ENCODE measurements around the gene FBXO8. TPM values are rescaled to one million over a fixed set of nuclear protein-coding genes. Genes with fewer than 3 reads are reported as not detected.

The FBXO8 gene
- total and polyA plus RNA-seq, 2 of the 4 experiments (the other 2 are of a cell fraction) = 11.3 to 25.6 TPM

DNA sequence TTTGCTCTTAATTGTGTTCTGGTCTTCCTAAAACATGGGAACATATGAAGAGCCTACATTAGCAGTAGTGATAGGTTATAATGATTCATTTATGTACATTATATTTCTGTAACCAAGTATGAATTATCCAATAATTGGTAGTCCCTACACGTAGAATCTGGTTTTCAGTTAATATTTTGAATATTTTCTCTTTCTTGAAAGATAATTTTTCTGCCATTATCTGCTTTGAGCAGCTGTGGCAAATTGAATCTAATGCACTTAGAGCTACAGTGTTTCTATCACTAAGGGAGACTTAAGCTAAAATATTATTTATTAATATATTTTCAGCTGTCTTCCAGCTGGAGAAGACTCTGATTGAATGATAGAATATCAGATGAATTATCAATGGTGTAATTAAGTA is 21.2 kb upstream of the FBXO8 start:
- ChIA-PET POLR2A (ENCODE audit: unreplicated experiment) (no interaction called here), CTCF (no interaction called here)
- intact Hi-C loops (cut with micrococcal nuclease) (no loop called here), dilution Hi-C loops (cut with HindIII; ENCODE audit: low sequenced_read_pairs, unreplicated experiment) (no loop called here), in situ Hi-C loops (cut with MboI; ENCODE audit: low sequenced_read_pairs) (loop anchor here (25.0 kb wide), 1 partner anchor 792 kb away; no protein-coding TSS in a partner anchor)
- Histone ChIP-seq H3K4me2 (ENCODE audit: low read depth, low read length) (no peak overlapping the region), H4K5ac (ENCODE audit: low read depth, low read length) (no peak overlapping the region), H3K27me3 (ENCODE audit: control insufficient read depth, insufficient read depth, low read length) (no peaks in the 10 kb centered on the region), H2AFZ (replicated peaks; ENCODE audit: low read length, poor library complexity) (no peak overlapping the region), H2BK15ac (ENCODE audit: low read depth, low read length) (no peak overlapping the region), H2BK20ac (ENCODE audit: low read depth, low read length) (no peak overlapping the region), H3K18ac (ENCODE audit: low read depth, low read length) (no peak overlapping the region), H3K4ac (ENCODE audit: low read depth, low read length) (no peak overlapping the region), H3K79me1 (ENCODE audit: low read depth in 1 of 2, low read length in 2 of 2) (no peaks in the 10 kb centered on the region), H3K9ac (ENCODE audit: low read depth, low read length) (no peak overlapping the region), H4K91ac (ENCODE audit: insufficient read depth, low read depth, low read length) (no peak overlapping the region), H3K14ac (replicated peaks; ENCODE audit: low read depth, low read length) (no peak overlapping the region), H3K4me1 (ENCODE audit: control insufficient read depth, insufficient read depth, low read length) (no peaks in the 10 kb centered on the region), H2AK5ac (ENCODE audit: low read depth, low read length) (no peak overlapping the region), H3K9me3 (ENCODE audit: control insufficient read depth, insufficient read depth, low read length) (no peaks in the 10 kb centered on the region), H4K20me1 (ENCODE audit: insufficient read depth, low read length) (no peaks in the 10 kb centered on the region), H2BK5ac (ENCODE audit: low read depth, low read length, poor library complexity, severe bottlenecking) (no peak overlapping the region), H3K56ac (ENCODE audit: extremely low read depth, insufficient read depth, low read length) (no peak overlapping the region), H2BK120ac (ENCODE audit: low read depth, low read length) (no peak overlapping the region), H4K8ac (ENCODE audit: low read depth in 2 of 2, low read length in 2 of 2) (no peak overlapping the region), H3K36me3 (ENCODE audit: control insufficient read depth, insufficient read depth, low read length) (no peaks in the 10 kb centered on the region), H3K4me3 (ENCODE audit: insufficient read depth, low read depth, low read length) (no peak overlapping the region), H3K9me1 (ENCODE audit: insufficient read depth, low read length) (no peaks in the 10 kb centered on the region), H2AK9ac (replicated peaks; ENCODE audit: low read depth, low read length, poor library complexity) (no peak overlapping the region), H3K27ac (ENCODE audit: insufficient read depth, low read length) (no peak overlapping the region), H3K23ac (ENCODE audit: low read depth, low read length) (no peak overlapping the region)
- ATAC-seq (ENCODE audit: low read depth) = no peak
- WGBS, 2 experiments (ENCODE audit: extremely low coverage in 2 of 2, insufficient read length in 1 of 2) = no CpG with 5 or more reads among the region's 1 CpG
- TF ChIP-seq, protein P1, sequence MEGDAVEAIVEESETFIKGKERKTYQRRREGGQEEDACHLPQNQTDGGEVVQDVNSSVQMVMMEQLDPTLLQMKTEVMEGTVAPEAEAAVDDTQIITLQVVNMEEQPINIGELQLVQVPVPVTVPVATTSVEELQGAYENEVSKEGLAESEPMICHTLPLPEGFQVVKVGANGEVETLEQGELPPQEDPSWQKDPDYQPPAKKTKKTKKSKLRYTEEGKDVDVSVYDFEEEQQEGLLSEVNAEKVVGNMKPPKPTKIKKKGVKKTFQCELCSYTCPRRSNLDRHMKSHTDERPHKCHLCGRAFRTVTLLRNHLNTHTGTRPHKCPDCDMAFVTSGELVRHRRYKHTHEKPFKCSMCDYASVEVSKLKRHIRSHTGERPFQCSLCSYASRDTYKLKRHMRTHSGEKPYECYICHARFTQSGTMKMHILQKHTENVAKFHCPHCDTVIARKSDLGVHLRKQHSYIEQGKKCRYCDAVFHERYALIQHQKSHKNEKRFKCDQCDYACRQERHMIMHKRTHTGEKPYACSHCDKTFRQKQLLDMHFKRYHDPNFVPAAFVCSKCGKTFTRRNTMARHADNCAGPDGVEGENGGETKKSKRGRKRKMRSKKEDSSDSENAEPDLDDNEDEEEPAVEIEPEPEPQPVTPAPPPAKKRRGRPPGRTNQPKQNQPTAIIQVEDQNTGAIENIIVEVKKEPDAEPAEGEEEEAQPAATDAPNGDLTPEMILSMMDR (conservative IDR thresholded peaks at IDR 0.05; ENCODE audit: low read depth, low read length) = no peak
- TF ChIP-seq BHLHE40 (IDR thresholded peaks at IDR 0.05; ENCODE audit: low read depth, low read length) = no peak
- TF ChIP-seq POLR2A (IDR thresholded peaks at IDR 0.05; ENCODE audit: low read depth, low read length) = no peak
- TF ChIP-seq RFX5 (IDR thresholded peaks at IDR 0.05; ENCODE audit: low read depth, low read length) = no peak
- no peak for TF ChIP-seq MXI1 (IDR thresholded peaks at IDR 0.05; ENCODE audit: borderline replicate concordance, low read depth, low read length)
- TF ChIP-seq RAD21 (IDR thresholded peaks at IDR 0.05; ENCODE audit: low read length) = no peak
- TF ChIP-seq, protein P2, sequence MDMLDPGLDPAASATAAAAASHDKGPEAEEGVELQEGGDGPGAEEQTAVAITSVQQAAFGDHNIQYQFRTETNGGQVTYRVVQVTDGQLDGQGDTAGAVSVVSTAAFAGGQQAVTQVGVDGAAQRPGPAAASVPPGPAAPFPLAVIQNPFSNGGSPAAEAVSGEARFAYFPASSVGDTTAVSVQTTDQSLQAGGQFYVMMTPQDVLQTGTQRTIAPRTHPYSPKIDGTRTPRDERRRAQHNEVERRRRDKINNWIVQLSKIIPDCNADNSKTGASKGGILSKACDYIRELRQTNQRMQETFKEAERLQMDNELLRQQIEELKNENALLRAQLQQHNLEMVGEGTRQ (IDR thresholded peaks at IDR 0.05; ENCODE audit: low read depth, low read length) = no peak
- no peak for TF ChIP-seq MAFK (IDR thresholded peaks at IDR 0.05; ENCODE audit: low read depth, low read length)
- TF ChIP-seq, protein P3, sequence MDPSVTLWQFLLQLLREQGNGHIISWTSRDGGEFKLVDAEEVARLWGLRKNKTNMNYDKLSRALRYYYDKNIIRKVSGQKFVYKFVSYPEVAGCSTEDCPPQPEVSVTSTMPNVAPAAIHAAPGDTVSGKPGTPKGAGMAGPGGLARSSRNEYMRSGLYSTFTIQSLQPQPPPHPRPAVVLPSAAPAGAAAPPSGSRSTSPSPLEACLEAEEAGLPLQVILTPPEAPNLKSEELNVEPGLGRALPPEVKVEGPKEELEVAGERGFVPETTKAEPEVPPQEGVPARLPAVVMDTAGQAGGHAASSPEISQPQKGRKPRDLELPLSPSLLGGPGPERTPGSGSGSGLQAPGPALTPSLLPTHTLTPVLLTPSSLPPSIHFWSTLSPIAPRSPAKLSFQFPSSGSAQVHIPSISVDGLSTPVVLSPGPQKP (IDR thresholded peaks at IDR 0.05; ENCODE audit: borderline replicate concordance, low read depth, low read length) = no peak
- no peak for TF ChIP-seq CHD1 (IDR thresholded peaks at IDR 0.05; ENCODE audit: low read depth, low read length)
- no peak for TF ChIP-seq NFE2L2 (IDR thresholded peaks at IDR 0.05; ENCODE audit: low read depth, low read length)
- no peak for TF ChIP-seq MAZ (IDR thresholded peaks at IDR 0.05; ENCODE audit: borderline replicate concordance, low read depth, low read length)
- no peak for TF ChIP-seq FOS (IDR thresholded peaks at IDR 0.05; ENCODE audit: low read depth, low read length)
- TF ChIP-seq CEBPB (IDR thresholded peaks at IDR 0.05; ENCODE audit: low read depth, low read length) = no peak
- TF ChIP-seq SMC3 (IDR thresholded peaks at IDR 0.05; ENCODE audit: low read depth, low read length) = no peak
- no TSS peak for BruUV-seq (replicated peaks)
- no peak for DNase-seq
